ENCODE data around the gene DPYSL5.

Gene DPYSL5

GRCh38 chr2:26980971-26981370 lies 133.0 kb downstream of the DPYSL5 start:
- Histone ChIP-seq H3K27me3 (replicated peaks; ENCODE audit: control insufficient read depth, insufficient read depth, low read length) (no peaks in the 10 kb centered on the region; the same call in 1 of the 2 replicates), H3K4me3 (replicated peaks; ENCODE audit: low read depth, low read length) (no peak overlapping the region), H3K36me3 (ENCODE audit: control insufficient read depth, insufficient read depth, low read length) (no peaks in the 10 kb centered on the region)
- TF ChIP-seq CTCF (IDR thresholded peaks at IDR 0.05; ENCODE audit: insufficient read depth, low read length, poor library complexity, severe bottlenecking) = no peak
- no peak for DNase-seq (ENCODE audit: extremely low read depth, insufficient read length)

GRCh38 chr2:26982102-26982742 lies 134.3 kb downstream of the DPYSL5 start:
- TF ChIP-seq CTCF (IDR thresholded peaks at IDR 0.05; ENCODE audit: insufficient read depth, low read length, poor library complexity, severe bottlenecking) = peak; percentile 34
- DNase-seq (ENCODE audit: extremely low read depth, insufficient read length) = no peak
- no peaks in the 10 kb centered on the region; the same call in 1 of the 2 replicates for H3K27me3 ChIP-seq (replicated peaks; ENCODE audit: control insufficient read depth, insufficient read depth, low read length)
- H3K36me3 ChIP-seq (ENCODE audit: control insufficient read depth, insufficient read depth, low read length) = no peaks in the 10 kb centered on the region
- no peak overlapping the region for H3K4me3 ChIP-seq (replicated peaks; ENCODE audit: low read depth, low read length)

- no peak for TF ChIP-seq CTCF (IDR thresholded peaks at IDR 0.05; ENCODE audit: insufficient read depth, low read length, poor library complexity, severe bottlenecking)
- Histone ChIP-seq H3K36me3 (ENCODE audit: control insufficient read depth, insufficient read depth, low read length) (no peaks in the 10 kb centered on the region), H3K4me3 (replicated peaks; ENCODE audit: low read depth, low read length) (no peak overlapping the region), H3K27me3 (replicated peaks; ENCODE audit: control insufficient read depth, insufficient read depth, low read length) (no peaks in the 10 kb centered on the region; the same call in 1 of the 2 replicates)
- no peak for DNase-seq (ENCODE audit: extremely low read depth, insufficient read length)
These were observed 135.8 kb downstream of the DPYSL5 start for GRCh38 chr2:26983746-26984145.

- no peak for DNase-seq (ENCODE audit: extremely low read depth, insufficient read length)
- no peaks in the 10 kb centered on the region; the same call in 1 of the 2 replicates for H3K27me3 ChIP-seq (replicated peaks; ENCODE audit: control insufficient read depth, insufficient read depth, low read length)
- no peak overlapping the region for H3K4me3 ChIP-seq (replicated peaks; ENCODE audit: low read depth, low read length)
- no peak for TF ChIP-seq CTCF (IDR thresholded peaks at IDR 0.05; ENCODE audit: insufficient read depth, low read length, poor library complexity, severe bottlenecking)
- H3K36me3 ChIP-seq (ENCODE audit: control insufficient read depth, insufficient read depth, low read length) = no peaks in the 10 kb centered on the region
These were observed 137.9 kb downstream of the DPYSL5 start for GRCh38 chr2:26985807-26986206.

GRCh38 chr2:26986576-26986975 lies 138.6 kb downstream of the DPYSL5 start:
- Histone ChIP-seq H3K4me3 (replicated peaks; ENCODE audit: low read depth, low read length) (no peak overlapping the region), H3K27me3 (replicated peaks; ENCODE audit: control insufficient read depth, insufficient read depth, low read length) (no peaks in the 10 kb centered on the region; the same call in 1 of the 2 replicates), H3K36me3 (ENCODE audit: control insufficient read depth, insufficient read depth, low read length) (no peaks in the 10 kb centered on the region)
- no peak for DNase-seq (ENCODE audit: extremely low read depth, insufficient read length)
- TF ChIP-seq CTCF (IDR thresholded peaks at IDR 0.05; ENCODE audit: insufficient read depth, low read length, poor library complexity, severe bottlenecking) = no peak
